Right atrium auricular region (tissue), 2 donors: ENCODE measurements around the gene CARD19. TPM values are rescaled to one million over a fixed set of nuclear protein-coding genes. Genes with fewer than 3 reads are reported as not detected.

Experiments
- DNase-seq: peaks from one replicate; pipeline ENCODE4 v3.0.0-alpha.2; 2019; ENCODE audit warnings: low spot score
- H3K27ac ChIP-seq, 2 donors: fragments of 200-600 bp; sonication (generic); 1 replicate in 1 of 2; 2 replicates in 1 of 2; pipeline ENCODE4 v1.5.1; 2016 to 2019
- H3K27me3 ChIP-seq, 2 donors: fragments of 200-600 bp; sonication (generic); one replicate each; pipeline versions ENCODE4 v1.5.1 to v1.6.0; 2017 to 2019
- H3K36me3 ChIP-seq: fragments of 200-600 bp; sonication (generic); one replicate; pipeline ENCODE4 v1.5.1; 2016
- H3K4me1 ChIP-seq, 2 donors: fragments of 200-600 bp; sonication (generic); one replicate each; pipeline versions ENCODE4 v1.5.1 to v1.6.0; 2017 to 2019
- H3K4me3 ChIP-seq, 2 donors: fragments of 200-600 bp; sonication (generic); 1 replicate in 1 of 2; 2 replicates in 1 of 2; pipeline ENCODE4 v1.5.1; 2017 to 2019; ENCODE audit warnings: mild to moderate bottlenecking in 1 of 2, moderate library complexity in 1 of 2
- H3K9me3 ChIP-seq, 2 donors: fragments of 200-600 bp; sonication (generic); one replicate each; pipeline ENCODE4 v1.5.1; 2019
- CTCF ChIP-seq, 2 donors: fragments of 200-600 bp; sonication (generic); IDR thresholded peaks; one replicate each; pipeline ENCODE4 v1.5.1; 2019; ENCODE audit warnings: antibody characterized with exemption in 2 of 2
- total RNA-seq, 2 donors: library from RNA; depleted of rRNA; stranded (reverse); fragments of >200 nt; gene quantifications; one replicate each; pipeline ENCODE4 v1.1.0, GENCODE V29; 2016

Gene CARD19
- total RNA-seq, 2 donors from 2014 or later = 21.2 to 46.8 TPM

- Histone ChIP-seq H3K4me1 (no peaks in the 10 kb centered on the region), H3K27ac (no peak overlapping the region), H3K27me3 (no peaks in the 10 kb centered on the region), H3K9me3 (no peaks in the 10 kb centered on the region), H3K36me3 (no peaks in the 10 kb centered on the region), H3K4me3 (no peak overlapping the region)
- TF ChIP-seq CTCF (IDR thresholded peaks at IDR 0.05) = no peak
- DNase-seq = no peak
Measured at GRCh38 chr9:93083592-93084470, 12.2 kb upstream of the CARD19 start.

- H3K9me3 ChIP-seq = no peaks in the 10 kb centered on the region
- DNase-seq = no peak
Measured at GRCh38 chr9:93084471-93084881, 11.5 kb upstream of the CARD19 start.

GRCh38 chr9:93085676-93086075 lies 10.3 kb upstream of the CARD19 start:
- Histone ChIP-seq H3K27ac (no peak overlapping the region), H3K4me1 (no peaks in the 10 kb centered on the region), H3K4me3 (no peak overlapping the region), H3K27me3 (no peaks in the 10 kb centered on the region), H3K36me3 (no peaks in the 10 kb centered on the region), H3K9me3 (no peaks in the 10 kb centered on the region)
- DNase-seq = no peak
- TF ChIP-seq CTCF (IDR thresholded peaks at IDR 0.05) = no peak

More at GRCh38 chr9:93084471-93084881, 11.5 kb upstream of the CARD19 start:
- Histone ChIP-seq H3K4me3 (no peak overlapping the region), H3K27ac (no peak overlapping the region), H3K36me3 (no peaks in the 10 kb centered on the region), H3K27me3 (no peaks in the 10 kb centered on the region), H3K4me1 (no peaks in the 10 kb centered on the region)
- TF ChIP-seq CTCF (IDR thresholded peaks at IDR 0.05) = no peak

GRCh38 chr9:93086447-93087224 lies 9.4 kb upstream of the CARD19 start:
- TF ChIP-seq CTCF (IDR thresholded peaks at IDR 0.05) = no peak
- H3K4me1 ChIP-seq = no peaks in the 10 kb centered on the region
- DNase-seq = no peak
- peaks cover 0 to 8% of the 10 kb centered on the region in 2 donors for H3K9me3 ChIP-seq
- no peaks in the 10 kb centered on the region for H3K27me3 ChIP-seq
- H3K27ac ChIP-seq = no peak overlapping the region
- H3K36me3 ChIP-seq = no peaks in the 10 kb centered on the region
- H3K4me3 ChIP-seq = no peak overlapping the region

GRCh38 chr9:93087971-93088655 lies 7.9 kb upstream of the CARD19 start:
- DNase-seq = peak; percentile 18

More at GRCh38 chr9:93087971-93088655, 7.9 kb upstream of the CARD19 start:
- Histone ChIP-seq H3K4me3 (no peak overlapping the region), H3K9me3 (peaks cover 0 to 9% of the 10 kb centered on the region in 2 donors), H3K27ac (no peak overlapping the region), H3K4me1 (peaks cover 0 to 8% of the 10 kb centered on the region in 2 donors), H3K27me3 (no peaks in the 10 kb centered on the region), H3K36me3 (no peaks in the 10 kb centered on the region)
- no peak for TF ChIP-seq CTCF (IDR thresholded peaks at IDR 0.05)
